ENCODE data around the gene SYNDIG1.

GRCh38 chr20:24445510-24446170 lies 23.8 kb upstream of the SYNDIG1 start:
- TF ChIP-seq POLR2A (IDR thresholded peaks at IDR 0.05; ENCODE audit: low read length) (no peak), GATA1 (IDR thresholded peaks at IDR 0.05; ENCODE audit: low read depth, low read length) (no peak)
